Stimulated activated CD8-positive, alpha-beta memory T cell treated with anti-CD3 and anti-CD28 coated beads, Interleukin-2, amount 100 ng/mL, for 48 hours (primary cell): ENCODE results near the gene EIF3D.
"Not testable (repeated sequence)": the region's sequence is repeated elsewhere in the genome, so short reads cannot be mapped to it uniquely, and the experiment has no call there.

Experiments used
- DNase-seq, 2 donors: peaks; one replicate each; pipeline ENCODE4 v3.0.0-alpha.2; 2020; ENCODE audit warnings: low read depth in 2 of 2

Gene EIF3D

GRCh38 chr22:36549033-36549432 is 20.1 kb upstream of the EIF3D start:
- DNase-seq: no peak

GRCh38 chr22:36548606-36549005 is 19.6 kb upstream of the EIF3D start:
- no peak for DNase-seq

- no peak for DNase-seq
Measured at GRCh38 chr22:36546932-36547331, 18.0 kb upstream of the EIF3D start.

GRCh38 chr22:36546092-36546804 is 17.3 kb upstream of the EIF3D start:
- peak in 1 of 2 donors; percentile 20 for DNase-seq

GRCh38 chr22:36544107-36544620 is 15.2 kb upstream of the EIF3D start:
- no peak for DNase-seq

GRCh38 chr22:36541831-36542411 is 13.0 kb upstream of the EIF3D start:
- DNase-seq: peak in 1 of 2 donors; percentile 43

GRCh38 chr22:36540867-36541642 is 12.1 kb upstream of the EIF3D start:
- no peak for DNase-seq

- no peak for DNase-seq
Measured at GRCh38 chr22:36538529-36538928, 9.6 kb upstream of the EIF3D start.

- DNase-seq: no peak
Measured at GRCh38 chr22:36536717-36537116, 7.8 kb upstream of the EIF3D start.

GRCh38 chr22:36533320-36533719 is 4.4 kb upstream of the EIF3D start:
- not testable (repeated sequence) for DNase-seq

GRCh38 chr22:36532466-36532865 is 3.5 kb upstream of the EIF3D start:
- DNase-seq: no peak

GRCh38 chr22:36528341-36528740 is 625 bp downstream of the EIF3D start:
- no peak for DNase-seq

GRCh38 chr22:36522662-36523061 is 6.3 kb downstream of the EIF3D start:
- no peak for DNase-seq

- DNase-seq: no peak
Measured at GRCh38 chr22:36520423-36520822, 8.5 kb downstream of the EIF3D start.

GRCh38 chr22:36519906-36520305 is 9.1 kb downstream of the EIF3D start:
- DNase-seq: not testable (repeated sequence)

GRCh38 chr22:36514766-36515165 is 14.2 kb downstream of the EIF3D start:
- no peak for DNase-seq

- DNase-seq: no peak
Measured at GRCh38 chr22:36512991-36513390, 16.0 kb downstream of the EIF3D start.

- no peak for DNase-seq
Measured at GRCh38 chr22:36512333-36512732, 16.6 kb downstream of the EIF3D start.

- DNase-seq: no peak
Measured at GRCh38 chr22:36510966-36511881, 17.7 kb downstream of the EIF3D start.

GRCh38 chr22:36510384-36510783 is 18.6 kb downstream of the EIF3D start:
- DNase-seq: no peak

- no peak for DNase-seq
Measured at GRCh38 chr22:36507518-36508010, 21.4 kb downstream of the EIF3D start.
